ENCODE results near the gene CRPPA. TPM values are rescaled to one million over a fixed set of nuclear protein-coding genes. Genes with fewer than 3 reads are reported as not detected.

CRPPA gene
- total and polyA plus RNA-seq, 10 of the 15 experiments (the other 5 are each of a cell fraction or from before 2014, with no cell fraction given): not detected

- TF ChIP-seq, protein P1, sequence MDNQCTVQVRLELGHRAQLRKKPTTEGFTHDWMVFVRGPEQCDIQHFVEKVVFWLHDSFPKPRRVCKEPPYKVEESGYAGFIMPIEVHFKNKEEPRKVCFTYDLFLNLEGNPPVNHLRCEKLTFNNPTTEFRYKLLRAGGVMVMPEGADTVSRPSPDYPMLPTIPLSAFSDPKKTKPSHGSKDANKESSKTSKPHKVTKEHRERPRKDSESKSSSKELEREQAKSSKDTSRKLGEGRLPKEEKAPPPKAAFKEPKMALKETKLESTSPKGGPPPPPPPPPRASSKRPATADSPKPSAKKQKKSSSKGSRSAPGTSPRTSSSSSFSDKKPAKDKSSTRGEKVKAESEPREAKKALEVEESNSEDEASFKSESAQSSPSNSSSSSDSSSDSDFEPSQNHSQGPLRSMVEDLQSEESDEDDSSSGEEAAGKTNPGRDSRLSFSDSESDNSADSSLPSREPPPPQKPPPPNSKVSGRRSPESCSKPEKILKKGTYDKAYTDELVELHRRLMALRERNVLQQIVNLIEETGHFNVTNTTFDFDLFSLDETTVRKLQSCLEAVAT (IDR thresholded peaks at IDR 0.05): no peak
- TF ChIP-seq FOS (IDR thresholded peaks at IDR 0.05; ENCODE audit: borderline replicate concordance, extremely low read depth, insufficient read length): no peak
- TF ChIP-seq, protein P2, sequence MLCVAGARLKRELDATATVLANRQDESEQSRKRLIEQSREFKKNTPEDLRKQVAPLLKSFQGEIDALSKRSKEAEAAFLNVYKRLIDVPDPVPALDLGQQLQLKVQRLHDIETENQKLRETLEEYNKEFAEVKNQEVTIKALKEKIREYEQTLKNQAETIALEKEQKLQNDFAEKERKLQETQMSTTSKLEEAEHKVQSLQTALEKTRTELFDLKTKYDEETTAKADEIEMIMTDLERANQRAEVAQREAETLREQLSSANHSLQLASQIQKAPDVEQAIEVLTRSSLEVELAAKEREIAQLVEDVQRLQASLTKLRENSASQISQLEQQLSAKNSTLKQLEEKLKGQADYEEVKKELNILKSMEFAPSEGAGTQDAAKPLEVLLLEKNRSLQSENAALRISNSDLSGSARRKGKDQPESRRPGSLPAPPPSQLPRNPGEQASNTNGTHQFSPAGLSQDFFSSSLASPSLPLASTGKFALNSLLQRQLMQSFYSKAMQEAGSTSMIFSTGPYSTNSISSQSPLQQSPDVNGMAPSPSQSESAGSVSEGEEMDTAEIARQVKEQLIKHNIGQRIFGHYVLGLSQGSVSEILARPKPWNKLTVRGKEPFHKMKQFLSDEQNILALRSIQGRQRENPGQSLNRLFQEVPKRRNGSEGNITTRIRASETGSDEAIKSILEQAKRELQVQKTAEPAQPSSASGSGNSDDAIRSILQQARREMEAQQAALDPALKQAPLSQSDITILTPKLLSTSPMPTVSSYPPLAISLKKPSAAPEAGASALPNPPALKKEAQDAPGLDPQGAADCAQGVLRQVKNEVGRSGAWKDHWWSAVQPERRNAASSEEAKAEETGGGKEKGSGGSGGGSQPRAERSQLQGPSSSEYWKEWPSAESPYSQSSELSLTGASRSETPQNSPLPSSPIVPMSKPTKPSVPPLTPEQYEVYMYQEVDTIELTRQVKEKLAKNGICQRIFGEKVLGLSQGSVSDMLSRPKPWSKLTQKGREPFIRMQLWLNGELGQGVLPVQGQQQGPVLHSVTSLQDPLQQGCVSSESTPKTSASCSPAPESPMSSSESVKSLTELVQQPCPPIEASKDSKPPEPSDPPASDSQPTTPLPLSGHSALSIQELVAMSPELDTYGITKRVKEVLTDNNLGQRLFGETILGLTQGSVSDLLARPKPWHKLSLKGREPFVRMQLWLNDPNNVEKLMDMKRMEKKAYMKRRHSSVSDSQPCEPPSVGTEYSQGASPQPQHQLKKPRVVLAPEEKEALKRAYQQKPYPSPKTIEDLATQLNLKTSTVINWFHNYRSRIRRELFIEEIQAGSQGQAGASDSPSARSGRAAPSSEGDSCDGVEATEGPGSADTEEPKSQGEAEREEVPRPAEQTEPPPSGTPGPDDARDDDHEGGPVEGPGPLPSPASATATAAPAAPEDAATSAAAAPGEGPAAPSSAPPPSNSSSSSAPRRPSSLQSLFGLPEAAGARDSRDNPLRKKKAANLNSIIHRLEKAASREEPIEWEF (IDR thresholded peaks at IDR 0.05; ENCODE audit: insufficient replicate concordance, low read depth, low read length): no peak
Observed at GRCh38 chr7:16402940-16403339, 18.4 kb downstream of the CRPPA start (continued).

- Histone ChIP-seq H3K79me2 (ENCODE audit: control insufficient read depth, insufficient read depth, low read length) (no peaks in the 10 kb centered on the region), H3K27me3 (replicated peaks in 1 of 2; ENCODE audit: control insufficient read depth in 2 of 2, insufficient read depth in 2 of 2, low read length in 1 of 2) (no peaks in the 10 kb centered on the region), H3K4me1 (ENCODE audit: control insufficient read depth, insufficient read depth, low read length) (no peaks in the 10 kb centered on the region), H3K36me3 (ENCODE audit: control insufficient read depth in 2 of 2, insufficient read depth in 2 of 2, low read length in 1 of 2) (no peaks in the 10 kb centered on the region), H3K4me2 (ENCODE audit: control insufficient read depth, insufficient read depth) (no peak overlapping the region), H3K9me3 (replicated peaks; ENCODE audit: control insufficient read depth, insufficient read depth, low read length) (peaks cover 27% of the 10 kb centered on the region), H4K20me1 (ENCODE audit: control insufficient read depth, insufficient read depth) (no peaks in the 10 kb centered on the region), H3K9ac (ENCODE audit: control insufficient read depth, insufficient read depth, low read length) (no peak overlapping the region), H2AFZ (ENCODE audit: control insufficient read depth, low read depth, low read length) (no peak overlapping the region), H3K27ac (ENCODE audit: control insufficient read depth, insufficient read depth) (no peak overlapping the region), H3K4me3 (no peak overlapping the region)
- intact Hi-C loops (cut with micrococcal nuclease; ENCODE audit: unreplicated experiment): no loop called here
- no peak for DNase-seq (ENCODE audit: low read depth, low spot score)
- in situ Hi-C loops (cut with MboI): no loop called here
- ChIA-PET POLR2A (no interaction called here), CTCF (no interaction called here), RAD21 (ENCODE audit: unreplicated experiment) (no interaction called here), SMC1A (ENCODE audit: uncharacterized antibody, unreplicated experiment) (interaction anchor here (0.9 kb wide), 1 partner anchor 10 kb away, joined by 3 read pairs; no protein-coding TSS in a partner anchor)
- BruUV-seq (replicated peaks): no TSS peak
- no peak for FAIRE-seq
- no peak for ATAC-seq
- TF ChIP-seq E4F1 (IDR thresholded peaks at IDR 0.05; ENCODE audit: borderline replicate concordance, partially characterized antibody): no peak
- no peak for TF ChIP-seq SP1 (IDR thresholded peaks at IDR 0.05; ENCODE audit: low read depth, low read length)
- TF ChIP-seq MEF2B (IDR thresholded peaks at IDR 0.05; ENCODE audit: partially characterized antibody, poor library complexity, severe bottlenecking): no peak
- TF ChIP-seq NFIC (IDR thresholded peaks at IDR 0.05; ENCODE audit: low read depth, low read length): no peak
- TF ChIP-seq RUNX3 (IDR thresholded peaks at IDR 0.05; ENCODE audit: low read length): no peak
- no peak for TF ChIP-seq WRNIP1 (IDR thresholded peaks at IDR 0.05; ENCODE audit: borderline replicate concordance, low read depth, low read length)
- no peak for TF ChIP-seq ZNF24 (IDR thresholded peaks at IDR 0.05)
- TF ChIP-seq ESRRA (IDR thresholded peaks at IDR 0.05; ENCODE audit: low read length): no peak
- no peak for TF ChIP-seq MXI1 (IDR thresholded peaks at IDR 0.05; ENCODE audit: low read depth, low read length)
- no peak for TF ChIP-seq RAD51 (IDR thresholded peaks at IDR 0.05)
- TF ChIP-seq ZNF274 (IDR thresholded peaks at IDR 0.05; ENCODE audit: insufficient read depth, insufficient read length): no peak
- no peak for TF ChIP-seq SUPT20H (IDR thresholded peaks at IDR 0.05; ENCODE audit: borderline replicate concordance, control insufficient read depth, low read depth, low read length)
- TF ChIP-seq HDAC2 (IDR thresholded peaks at IDR 0.05): no peak
Observed at GRCh38 chr7:16402091-16402490, 19.2 kb downstream of the CRPPA start.
